HG02852 (cell line): ENCODE measurements around the gene TMEM132D.

ENCODE experiments used
- ATAC-seq: cut with Tn5 transposase; IDR thresholded peaks from one replicate; pipeline ENCODE4 v1.9.1; 2021; ENCODE audit warnings: mild to moderate bottlenecking, moderate library complexity; ENCODE audit not compliant: unreplicated experiment

TMEM132D gene

GRCh38 chr12:129028844-129029243, 875.0 kb downstream of the TMEM132D start:
- ATAC-seq = no peak

GRCh38 chr12:129025055-129025454, 878.8 kb downstream of the TMEM132D start:
- no peak for ATAC-seq
